Liver (tissue), 9 donors: ENCODE data around the gene ATP8B3. TPM values are rescaled to one million over a fixed set of nuclear protein-coding genes. Genes with fewer than 3 reads are reported as not detected.

ENCODE experiments used
- DNase-seq: peaks from one replicate; pipeline ENCODE4 v3.0.0-alpha.2; 2017; ENCODE audit warnings: low spot score
- H3K27ac ChIP-seq, 2 donors: one replicate each; pipeline ENCODE4 v1.7.0; 2013; ENCODE audit warnings: inconsistent platforms in 2 of 2, low read length in 2 of 2, control low read depth in 1 of 2, low read depth in 1 of 2, mild to moderate bottlenecking in 1 of 2
- H3K27me3 ChIP-seq, 4 donors: one replicate each; pipeline versions ENCODE4 v1.6.1 to v1.7.0; 2013; ENCODE audit warnings: low read length in 3 of 4, inconsistent platforms in 1 of 4, mild to moderate bottlenecking in 1 of 4, moderate library complexity in 1 of 4; ENCODE audit not compliant: control insufficient read depth in 4 of 4, insufficient read depth in 4 of 4
- H3K36me3 ChIP-seq, 4 donors: one replicate each; pipeline versions ENCODE4 v1.6.1 to v1.7.0; 2013; ENCODE audit warnings: low read length in 3 of 4, mild to moderate bottlenecking in 3 of 4, low read depth in 1 of 4, moderate library complexity in 1 of 4; ENCODE audit not compliant: control insufficient read depth in 4 of 4, insufficient read depth in 3 of 4
- H3K4me1 ChIP-seq, 4 donors: one replicate each; pipeline versions ENCODE4 v1.6.1 to v1.7.0; 2013; ENCODE audit warnings: low read length in 3 of 4, mild to moderate bottlenecking in 3 of 4, moderate library complexity in 1 of 4; ENCODE audit not compliant: control insufficient read depth in 4 of 4, insufficient read depth in 4 of 4
- H3K4me3 ChIP-seq, 3 donors: one replicate each; pipeline versions ENCODE4 v1.6.1 to v1.7.0; 2013; ENCODE audit warnings: low read length in 3 of 3, control low read depth in 1 of 3, low read depth in 1 of 3, mild to moderate bottlenecking in 1 of 3
- H3K9ac ChIP-seq, 2 donors: one replicate each; pipeline ENCODE4 v1.7.0; 2013; ENCODE audit warnings: low read length in 2 of 2, mild to moderate bottlenecking in 2 of 2, moderate library complexity in 2 of 2, control low read depth in 1 of 2, low read depth in 1 of 2
- H3K9me3 ChIP-seq, 4 donors: one replicate each; pipeline versions ENCODE4 v1.6.1 to v1.7.0; 2013; ENCODE audit warnings: low read length in 3 of 4; ENCODE audit not compliant: control insufficient read depth in 4 of 4
- ATF3 ChIP-seq: IDR thresholded peaks from 2 replicates; pipeline ENCODE4 v1.6.1; 2016; ENCODE audit warnings: antibody characterized with exemption
- CTCF ChIP-seq: fragments of 150-350 bp; IDR thresholded peaks from 2 replicates; pipeline ENCODE4 v1.5.1; 2017; ENCODE audit warnings: improper control_type of control experiment, low read depth, low read length; ENCODE audit not compliant: missing input control
- EGR1 ChIP-seq, 2 donors: IDR thresholded peaks; 2 replicates each; pipeline ENCODE4 v1.6.1; 2016 to 2018; ENCODE audit warnings: antibody characterized with exemption in 2 of 2, low read depth in 2 of 2
- FOXA1 ChIP-seq: IDR thresholded peaks from 2 replicates; pipeline ENCODE4 v1.6.1; 2016; ENCODE audit warnings: antibody characterized with exemption
- FOXA2 ChIP-seq: IDR thresholded peaks from 2 replicates; pipeline ENCODE4 v1.6.1; 2016; ENCODE audit warnings: antibody characterized with exemption
- GABPA ChIP-seq, 2 donors: IDR thresholded peaks in 1 of 2; conservative IDR thresholded peaks in 1 of 2; 2 replicates each; pipeline ENCODE4 v1.6.1; 2016; ENCODE audit warnings: antibody characterized with exemption in 2 of 2, mild to moderate bottlenecking in 1 of 2, moderate library complexity in 1 of 2
- HNF4A ChIP-seq, 2 donors: conservative IDR thresholded peaks; 2 replicates each; pipeline ENCODE4 v1.6.1; 2016; ENCODE audit warnings: antibody characterized with exemption in 2 of 2, mild to moderate bottlenecking in 2 of 2
- HNF4G ChIP-seq: IDR thresholded peaks from 2 replicates; pipeline ENCODE4 v1.6.1; 2016; ENCODE audit warnings: antibody characterized with exemption
- JUND ChIP-seq, 2 donors: IDR thresholded peaks; 2 replicates each; pipeline ENCODE4 v1.6.1; 2016; ENCODE audit warnings: antibody characterized with exemption in 2 of 2
- RAD21 ChIP-seq, 2 donors: IDR thresholded peaks; 2 replicates each; pipeline ENCODE4 v1.6.1; 2016; ENCODE audit warnings: antibody characterized with exemption in 2 of 2, mild to moderate bottlenecking in 2 of 2
- RXRA ChIP-seq, 2 donors: IDR thresholded peaks; 2 replicates each; pipeline ENCODE4 v1.6.1; 2017 to 2018; ENCODE audit warnings: antibody characterized with exemption in 2 of 2, mild to moderate bottlenecking in 1 of 2
- SP1 ChIP-seq: IDR thresholded peaks from 2 replicates; pipeline ENCODE4 v1.6.1; 2018; ENCODE audit warnings: antibody characterized with exemption, mild to moderate bottlenecking
- YY1 ChIP-seq: IDR thresholded peaks from 2 replicates; pipeline ENCODE4 v1.6.1; 2016; ENCODE audit warnings: antibody characterized with exemption, mild to moderate bottlenecking
- WGBS: extraction: QIAGEN DNeasy Blood & Tissue Kit; methylation state at CpG from one replicate; pipeline ENCODE4 v1.1.7; 2013; 5-methylcytosine and 5-hydroxymethylcytosine counted together
- polyA plus RNA-seq, 2 donors: library from polyadenylated mRNA; stranded (reverse) in 1 of 2; unstranded in 1 of 2; fragments of 200-250 nt in 1 of 2; fragments of >200 nt in 1 of 2; fragmentation: Nextera tagmentation in 1 of 2; extraction: Ambion mirVana in 1 of 2; gene quantifications; one replicate each; pipeline versions ENCODE4 v1.2.1 to v1.2.3, GENCODE V29; 2013 to 2015
- total RNA-seq, 2 donors: library from RNA; depleted of rRNA; stranded (reverse); fragments of >200 nt; gene quantifications; one replicate each; pipeline ENCODE4 v1.2.3, GENCODE V29; 2014
- TF ChIP-seq, protein P1 (sequence below): IDR thresholded peaks from 2 replicates; pipeline ENCODE4 v1.6.1; 2016; ENCODE audit warnings: antibody characterized with exemption, mild to moderate bottlenecking
- TF ChIP-seq, protein P2 (sequence below): IDR thresholded peaks from 2 replicates; pipeline ENCODE4 v1.6.1; 2016; ENCODE audit warnings: antibody characterized with exemption
- donor health status: healthy.
- donor health status: healthy.
- donor health status: healthy.
- donor health status: healthy.
- donor health status: healthy.

ATP8B3 gene
- total and polyA plus RNA-seq, 4 donors = 0.42 to 3.1 (median 0.52) TPM

DNA sequence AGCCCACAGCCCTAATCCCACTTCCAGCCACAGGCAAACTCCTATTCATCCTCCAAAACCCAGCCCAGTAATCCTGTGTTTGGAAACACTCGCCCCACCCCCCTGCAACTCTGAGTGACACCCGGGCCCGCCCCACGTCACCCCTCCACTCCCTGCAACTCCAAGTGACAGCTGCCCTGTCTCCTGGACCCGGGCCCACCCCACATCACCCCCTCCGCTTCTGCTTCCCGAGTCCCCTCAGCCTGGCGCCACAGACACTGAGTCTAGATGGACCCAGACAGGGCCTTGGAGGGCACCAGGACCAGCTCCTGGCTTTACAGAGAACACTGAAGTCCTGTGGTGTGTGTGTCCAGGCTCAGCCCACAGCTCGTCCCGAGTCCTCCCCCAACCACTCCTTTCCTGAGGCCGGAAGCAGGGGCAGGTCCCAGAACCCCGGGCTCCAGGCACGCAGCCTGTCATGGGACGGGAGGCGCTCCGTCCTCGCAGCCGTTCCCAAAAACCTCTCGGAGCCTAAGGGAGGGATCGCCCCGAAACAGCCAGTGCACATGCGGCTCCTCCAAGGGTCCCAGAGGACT lies 28.6 kb upstream of the ATP8B3 start:
- no peak for DNase-seq
- H3K4me3 ChIP-seq = no peak overlapping the region

GRCh38 chr19:1839658-1840540 lies 27.8 kb upstream of the ATP8B3 start:
- Histone ChIP-seq H3K4me1 (peaks cover 26 to 92% (median 74%) of the 10 kb centered on the region in 4 donors), H3K27ac (peak overlapping the region; percentile 62 to 75), H3K9ac (peak overlapping the region in 1 of 2 donors; percentile 41), H3K4me3 (peak overlapping the region in 2 of 3 donors; percentile 2 to 42), H3K36me3 (no peaks in the 10 kb centered on the region), H3K27me3 (no peaks in the 10 kb centered on the region), H3K9me3 (no peaks in the 10 kb centered on the region)
- DNase-seq = peak; percentile 63
- 34% methylated on average over 25 of the region's 25 CpGs for WGBS
- TF ChIP-seq EGR1 (IDR thresholded peaks at IDR 0.05; ENCODE audit: low read depth in 2 of 2) (peak in 1 of 2 donors; percentile 35), RAD21 (IDR thresholded peaks at IDR 0.05) (no peak), FOXA1 (no peak), CTCF (no peak), RXRA (IDR thresholded peaks at IDR 0.05) (peak; percentile 75 to 83), SP1 (peak; percentile 90), FOXA2 (no peak), GABPA (IDR thresholded peaks at IDR 0.05 in 1 of 2, conservative IDR thresholded peaks at IDR 0.05 in 1 of 2) (peak in 1 of 2 donors; percentile 11), HNF4A (conservative IDR thresholded peaks at IDR 0.05) (peak; percentile 87 to 89), ATF3 (no peak), JUND (IDR thresholded peaks at IDR 0.05) (peak in 1 of 2 donors; percentile 26), HNF4G (peak; percentile 76), YY1 (peak; percentile 66)
- TF ChIP-seq, protein P1, sequence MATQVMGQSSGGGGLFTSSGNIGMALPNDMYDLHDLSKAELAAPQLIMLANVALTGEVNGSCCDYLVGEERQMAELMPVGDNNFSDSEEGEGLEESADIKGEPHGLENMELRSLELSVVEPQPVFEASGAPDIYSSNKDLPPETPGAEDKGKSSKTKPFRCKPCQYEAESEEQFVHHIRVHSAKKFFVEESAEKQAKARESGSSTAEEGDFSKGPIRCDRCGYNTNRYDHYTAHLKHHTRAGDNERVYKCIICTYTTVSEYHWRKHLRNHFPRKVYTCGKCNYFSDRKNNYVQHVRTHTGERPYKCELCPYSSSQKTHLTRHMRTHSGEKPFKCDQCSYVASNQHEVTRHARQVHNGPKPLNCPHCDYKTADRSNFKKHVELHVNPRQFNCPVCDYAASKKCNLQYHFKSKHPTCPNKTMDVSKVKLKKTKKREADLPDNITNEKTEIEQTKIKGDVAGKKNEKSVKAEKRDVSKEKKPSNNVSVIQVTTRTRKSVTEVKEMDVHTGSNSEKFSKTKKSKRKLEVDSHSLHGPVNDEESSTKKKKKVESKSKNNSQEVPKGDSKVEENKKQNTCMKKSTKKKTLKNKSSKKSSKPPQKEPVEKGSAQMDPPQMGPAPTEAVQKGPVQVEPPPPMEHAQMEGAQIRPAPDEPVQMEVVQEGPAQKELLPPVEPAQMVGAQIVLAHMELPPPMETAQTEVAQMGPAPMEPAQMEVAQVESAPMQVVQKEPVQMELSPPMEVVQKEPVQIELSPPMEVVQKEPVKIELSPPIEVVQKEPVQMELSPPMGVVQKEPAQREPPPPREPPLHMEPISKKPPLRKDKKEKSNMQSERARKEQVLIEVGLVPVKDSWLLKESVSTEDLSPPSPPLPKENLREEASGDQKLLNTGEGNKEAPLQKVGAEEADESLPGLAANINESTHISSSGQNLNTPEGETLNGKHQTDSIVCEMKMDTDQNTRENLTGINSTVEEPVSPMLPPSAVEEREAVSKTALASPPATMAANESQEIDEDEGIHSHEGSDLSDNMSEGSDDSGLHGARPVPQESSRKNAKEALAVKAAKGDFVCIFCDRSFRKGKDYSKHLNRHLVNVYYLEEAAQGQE = peak; percentile 62
- TF ChIP-seq, protein P2, sequence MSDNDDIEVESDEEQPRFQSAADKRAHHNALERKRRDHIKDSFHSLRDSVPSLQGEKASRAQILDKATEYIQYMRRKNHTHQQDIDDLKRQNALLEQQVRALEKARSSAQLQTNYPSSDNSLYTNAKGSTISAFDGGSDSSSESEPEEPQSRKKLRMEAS = peak; percentile 72

More for the DNA sequence above, 28.6 kb upstream of the ATP8B3 start:
- H3K9me3 ChIP-seq = no peaks in the 10 kb centered on the region
- WGBS = 32% methylated on average over 22 of the region's 22 CpGs
- peaks cover 24 to 96% (median 80%) of the 10 kb centered on the region in 4 donors for H3K4me1 ChIP-seq
- peak overlapping the region; percentile 62 to 75 for H3K27ac ChIP-seq
- TF ChIP-seq, protein P1 = no peak
- TF ChIP-seq SP1 = peak; percentile 11
- TF ChIP-seq FOXA2 = no peak
- no peak for TF ChIP-seq FOXA1
- no peaks in the 10 kb centered on the region for H3K27me3 ChIP-seq
- H3K9ac ChIP-seq = no peak overlapping the region
- no peaks in the 10 kb centered on the region for H3K36me3 ChIP-seq
